KMS-11 (cell line): ENCODE data around the gene MTG1.

ENCODE experiments used
- H2AFZ ChIP-seq: fragments of 200-600 bp; sonication (generic); 2 replicates; pipeline ENCODE4 v1.6.1; 2016; ENCODE audit warnings: antibody characterized with exemption, mixed run types, low read depth
- H3K27ac ChIP-seq: fragments of 200-600 bp; sonication (generic); 2 replicates; pipeline ENCODE4 v1.6.1; 2016; ENCODE audit warnings: mild to moderate bottlenecking, mixed run types
- H3K27me3 ChIP-seq: fragments of 200-600 bp; sonication (generic); 2 replicates; pipeline ENCODE4 v1.6.1; 2017; ENCODE audit warnings: mild to moderate bottlenecking, low read depth, mixed run types, moderate library complexity; ENCODE audit not compliant: insufficient read depth
- H3K36me3 ChIP-seq: fragments of 200-600 bp; sonication (generic); 2 replicates; pipeline ENCODE4 v1.6.1; 2017; ENCODE audit warnings: mild to moderate bottlenecking, mixed run types; ENCODE audit not compliant: insufficient read depth
- H3K4me1 ChIP-seq: fragments of 200-600 bp; sonication (generic); 2 replicates; pipeline ENCODE4 v1.6.1; 2016; ENCODE audit warnings: mild to moderate bottlenecking, low read depth, mixed run types; ENCODE audit not compliant: poor library complexity, severe bottlenecking
- H3K4me2 ChIP-seq: fragments of 200-600 bp; sonication (generic); 2 replicates; pipeline ENCODE4 v1.7.0; 2016; ENCODE audit warnings: mild to moderate bottlenecking, mixed run types
- H3K4me3 ChIP-seq: fragments of 200-600 bp; sonication (generic); IDR thresholded peaks from 2 replicates; pipeline ENCODE4 v1.6.1; 2017; ENCODE audit warnings: low read depth, low read length, mixed read lengths; ENCODE audit not compliant: insufficient read depth
- H3K79me2 ChIP-seq: fragments of 200-600 bp; sonication (generic); 2 replicates; pipeline ENCODE4 v1.6.1; 2016; ENCODE audit warnings: low read depth, mixed run types; ENCODE audit not compliant: insufficient read depth
- H3K9ac ChIP-seq: fragments of 200-600 bp; sonication (generic); 2 replicates; pipeline ENCODE4 v1.6.1; 2016; ENCODE audit warnings: mild to moderate bottlenecking, mixed run types
- H4K20me1 ChIP-seq: fragments of 200-600 bp; sonication (generic); 2 replicates; pipeline ENCODE4 v1.6.1; 2016; ENCODE audit warnings: mild to moderate bottlenecking, mixed run types; ENCODE audit not compliant: insufficient read depth
- TF ChIP-seq, protein P1 (sequence below): fragments of 200-600 bp; sonication (generic); conservative IDR thresholded peaks from 2 replicates; pipeline ENCODE4 v1.6.1; 2017; ENCODE audit warnings: low read depth, mild to moderate bottlenecking, antibody characterized with exemption, low read length, moderate library complexity, mixed read lengths

Gene MTG1

DNA sequence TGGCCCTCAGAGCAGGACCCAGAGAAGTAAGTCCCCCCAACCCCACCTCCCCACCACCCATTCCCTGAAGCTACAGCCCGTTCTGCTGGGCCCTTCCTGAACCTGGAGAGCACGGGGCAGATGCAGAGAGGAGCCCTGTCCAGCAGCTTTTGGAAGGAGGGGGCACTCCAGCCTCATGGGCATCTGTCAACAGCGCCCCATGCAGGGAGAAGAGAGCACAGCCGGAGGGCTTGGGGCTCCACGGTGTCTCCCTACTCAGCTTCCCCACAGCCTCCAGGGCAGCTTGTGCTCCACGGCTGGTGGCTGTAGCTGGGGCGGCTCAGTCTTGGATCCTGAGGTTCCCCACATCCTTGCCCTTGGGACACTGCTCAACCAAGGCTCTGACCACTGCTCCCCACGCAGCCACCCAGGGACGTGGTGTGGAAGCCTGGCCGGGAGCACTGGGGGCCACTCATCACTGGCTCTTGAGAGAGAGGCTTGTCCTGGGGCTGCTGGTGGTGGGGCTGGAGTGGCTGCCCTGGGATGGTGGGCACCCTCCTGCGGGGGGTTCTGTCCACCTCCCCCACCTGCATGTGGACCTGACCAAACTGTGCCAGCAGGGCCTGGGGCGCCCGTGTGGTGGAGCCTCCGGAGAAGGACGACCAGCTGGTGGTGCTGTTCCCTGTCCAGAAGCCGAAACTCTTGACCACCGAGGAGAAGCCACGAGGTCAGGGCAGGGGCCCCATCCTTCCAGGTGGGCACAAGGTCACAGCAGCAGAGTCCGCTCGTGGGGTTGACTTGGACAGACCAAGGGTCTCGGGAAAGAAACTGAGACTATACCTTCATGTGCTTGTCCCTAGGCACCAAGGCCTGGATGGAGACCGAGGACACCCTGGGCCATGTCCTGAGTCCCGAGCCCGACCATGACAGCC is 42.3 kb upstream of the MTG1 start:
- Histone ChIP-seq H3K9ac (no peak overlapping the region), H3K36me3 (no peaks in the 10 kb centered on the region), H3K27me3 (no peaks in the 10 kb centered on the region), H3K4me2 (no peak overlapping the region), H4K20me1 (no peaks in the 10 kb centered on the region), H2AFZ (no peak overlapping the region), H3K79me2 (no peaks in the 10 kb centered on the region), H3K4me1 (no peaks in the 10 kb centered on the region), H3K4me3 (no peak overlapping the region), H3K27ac (no peak overlapping the region)
- TF ChIP-seq, protein P1, sequence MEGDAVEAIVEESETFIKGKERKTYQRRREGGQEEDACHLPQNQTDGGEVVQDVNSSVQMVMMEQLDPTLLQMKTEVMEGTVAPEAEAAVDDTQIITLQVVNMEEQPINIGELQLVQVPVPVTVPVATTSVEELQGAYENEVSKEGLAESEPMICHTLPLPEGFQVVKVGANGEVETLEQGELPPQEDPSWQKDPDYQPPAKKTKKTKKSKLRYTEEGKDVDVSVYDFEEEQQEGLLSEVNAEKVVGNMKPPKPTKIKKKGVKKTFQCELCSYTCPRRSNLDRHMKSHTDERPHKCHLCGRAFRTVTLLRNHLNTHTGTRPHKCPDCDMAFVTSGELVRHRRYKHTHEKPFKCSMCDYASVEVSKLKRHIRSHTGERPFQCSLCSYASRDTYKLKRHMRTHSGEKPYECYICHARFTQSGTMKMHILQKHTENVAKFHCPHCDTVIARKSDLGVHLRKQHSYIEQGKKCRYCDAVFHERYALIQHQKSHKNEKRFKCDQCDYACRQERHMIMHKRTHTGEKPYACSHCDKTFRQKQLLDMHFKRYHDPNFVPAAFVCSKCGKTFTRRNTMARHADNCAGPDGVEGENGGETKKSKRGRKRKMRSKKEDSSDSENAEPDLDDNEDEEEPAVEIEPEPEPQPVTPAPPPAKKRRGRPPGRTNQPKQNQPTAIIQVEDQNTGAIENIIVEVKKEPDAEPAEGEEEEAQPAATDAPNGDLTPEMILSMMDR = no peak

DNA sequence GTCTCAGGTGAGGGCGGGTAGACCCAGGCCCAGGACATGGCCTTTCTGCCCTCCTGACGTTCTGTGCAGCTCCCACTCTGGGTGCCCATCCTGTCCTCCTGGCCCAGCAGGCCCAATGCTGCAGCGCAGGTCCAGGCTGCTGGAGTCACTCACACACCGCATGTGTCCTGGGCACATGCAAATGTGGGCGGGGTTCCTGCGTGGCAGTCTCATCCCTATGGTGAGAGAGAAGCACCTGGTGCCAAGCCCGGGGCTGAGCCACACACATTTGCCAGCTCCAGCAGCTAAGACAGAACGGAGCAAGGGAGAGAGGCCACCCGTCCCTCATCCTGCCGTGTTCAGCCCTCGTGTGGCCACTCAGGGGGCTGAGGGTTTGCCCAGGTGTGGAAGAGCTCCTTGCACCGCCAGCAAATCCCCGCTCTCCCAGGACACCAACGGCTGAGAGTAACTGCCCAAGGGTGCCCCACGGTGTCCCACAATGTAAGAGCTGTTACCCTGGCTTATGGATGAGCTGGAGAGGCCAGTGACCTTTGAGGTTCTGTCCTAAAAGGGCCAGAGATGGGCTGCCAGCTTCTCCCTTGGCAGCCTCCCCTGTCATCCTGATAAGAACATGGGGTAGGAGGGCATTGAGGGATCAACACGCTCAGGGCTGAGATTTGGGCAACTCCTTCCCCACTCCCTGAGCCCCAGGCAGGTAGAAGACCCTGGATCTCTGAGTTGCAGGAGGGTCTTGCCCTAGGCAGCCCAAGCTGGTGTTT is 40.6 kb upstream of the MTG1 start:
- Histone ChIP-seq H4K20me1 (no peaks in the 10 kb centered on the region), H3K79me2 (no peaks in the 10 kb centered on the region), H3K27me3 (no peaks in the 10 kb centered on the region), H3K4me2 (no peak overlapping the region), H3K36me3 (no peaks in the 10 kb centered on the region), H3K4me3 (no peak overlapping the region), H3K9ac (no peak overlapping the region), H3K27ac (no peak overlapping the region), H3K4me1 (no peaks in the 10 kb centered on the region), H2AFZ (no peak overlapping the region)
- TF ChIP-seq, protein P1 = no peak

DNA sequence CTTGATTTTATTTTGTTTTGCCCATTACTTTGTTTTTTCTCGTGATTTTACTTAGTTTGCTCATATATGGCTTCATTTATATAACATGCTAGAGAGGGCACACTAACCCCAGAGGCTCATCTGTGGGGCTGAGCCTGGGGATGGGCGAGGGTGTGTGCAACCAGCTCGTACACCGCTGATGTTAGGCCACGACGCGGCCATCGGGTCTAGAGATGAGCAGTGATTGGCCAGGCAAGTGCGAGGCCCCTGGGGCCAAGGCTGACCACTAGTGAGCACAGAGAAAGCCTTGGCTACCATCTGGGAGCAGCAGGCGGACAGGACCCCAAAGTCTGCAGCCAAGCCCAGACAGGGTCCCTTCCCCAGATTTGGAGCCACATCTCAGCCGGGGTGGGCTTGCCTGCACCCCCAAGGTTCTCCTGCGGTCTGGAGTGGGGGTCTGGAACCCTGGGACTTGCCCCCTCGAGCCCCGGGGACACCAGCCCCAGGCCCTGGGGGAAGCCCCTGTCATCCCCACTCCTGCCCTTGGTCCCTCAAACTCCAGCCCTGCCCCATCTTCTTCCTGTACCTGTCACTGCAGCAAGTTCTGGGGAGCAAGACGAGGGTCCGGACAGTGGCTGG is 39.9 kb upstream of the MTG1 start:
- TF ChIP-seq, protein P1 = no peak

DNA sequence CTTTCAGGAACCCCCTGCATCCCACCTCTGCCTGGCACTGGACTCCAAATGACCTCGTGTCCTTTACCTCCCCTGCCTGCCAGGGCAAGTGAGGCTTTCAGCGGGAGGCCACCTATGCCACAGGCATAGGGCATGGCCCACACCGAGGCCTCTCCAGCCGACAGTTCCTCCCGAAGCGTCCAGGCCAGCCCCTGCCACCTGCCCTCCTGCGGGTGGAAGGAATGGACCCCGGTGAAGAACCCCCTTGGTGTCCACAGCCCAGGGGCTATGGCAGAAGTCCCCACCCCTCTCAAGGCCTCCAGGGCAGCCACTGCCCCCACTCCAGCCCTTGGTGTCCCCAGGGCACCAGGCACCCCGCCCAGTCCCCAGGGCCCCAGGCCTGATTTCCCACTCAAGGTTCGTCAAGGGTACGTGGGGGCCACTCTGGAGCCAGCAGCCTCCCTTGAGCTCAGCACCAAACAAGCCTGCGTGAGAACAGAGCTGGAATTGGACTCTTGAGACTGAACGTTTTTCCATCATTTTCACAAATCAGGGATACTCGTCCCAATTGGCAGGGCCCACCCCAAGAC is 39.2 kb upstream of the MTG1 start:
- H2AFZ ChIP-seq = no peak overlapping the region
- H3K79me2 ChIP-seq = no peaks in the 10 kb centered on the region
- H4K20me1 ChIP-seq = no peaks in the 10 kb centered on the region
- no peak overlapping the region for H3K4me3 ChIP-seq
- H3K4me1 ChIP-seq = no peaks in the 10 kb centered on the region
- no peaks in the 10 kb centered on the region for H3K27me3 ChIP-seq
- H3K36me3 ChIP-seq = no peaks in the 10 kb centered on the region
- no peak overlapping the region for H3K27ac ChIP-seq
- no peak overlapping the region for H3K4me2 ChIP-seq
- TF ChIP-seq, protein P1 = no peak
- H3K9ac ChIP-seq = no peak overlapping the region

More for the DNA sequence above, 39.9 kb upstream of the MTG1 start:
- H3K4me3 ChIP-seq = no peak overlapping the region
- H3K9ac ChIP-seq = no peak overlapping the region
- no peak overlapping the region for H2AFZ ChIP-seq
- no peak overlapping the region for H3K4me2 ChIP-seq
- no peaks in the 10 kb centered on the region for H3K36me3 ChIP-seq
- no peaks in the 10 kb centered on the region for H3K4me1 ChIP-seq
- H3K27ac ChIP-seq = no peak overlapping the region
- no peaks in the 10 kb centered on the region for H3K79me2 ChIP-seq
- no peaks in the 10 kb centered on the region for H3K27me3 ChIP-seq
- H4K20me1 ChIP-seq = no peaks in the 10 kb centered on the region
